ENCODE data around the gene ZNF438.
"Not testable (repeated sequence)": the region's sequence is repeated elsewhere in the genome, so short reads cannot be mapped to it uniquely, and the experiment has no call there.

- not testable (repeated sequence) for TF ChIP-seq CTCF, POLR2A (IDR thresholded peaks at IDR 0.05)
These were observed 25.0 kb upstream of the ZNF438 start for GRCh38 chr10:31056678-31057077.
